ENCODE measurements around the gene THADA.
A peak's percentile ranks its signal among the peaks of the same experiment; 100 is the strongest.
"Not testable (repeated sequence)": the region's sequence is repeated elsewhere in the genome, so short reads cannot be mapped to it uniquely, and the experiment has no call there.

Gene THADA

DNA sequence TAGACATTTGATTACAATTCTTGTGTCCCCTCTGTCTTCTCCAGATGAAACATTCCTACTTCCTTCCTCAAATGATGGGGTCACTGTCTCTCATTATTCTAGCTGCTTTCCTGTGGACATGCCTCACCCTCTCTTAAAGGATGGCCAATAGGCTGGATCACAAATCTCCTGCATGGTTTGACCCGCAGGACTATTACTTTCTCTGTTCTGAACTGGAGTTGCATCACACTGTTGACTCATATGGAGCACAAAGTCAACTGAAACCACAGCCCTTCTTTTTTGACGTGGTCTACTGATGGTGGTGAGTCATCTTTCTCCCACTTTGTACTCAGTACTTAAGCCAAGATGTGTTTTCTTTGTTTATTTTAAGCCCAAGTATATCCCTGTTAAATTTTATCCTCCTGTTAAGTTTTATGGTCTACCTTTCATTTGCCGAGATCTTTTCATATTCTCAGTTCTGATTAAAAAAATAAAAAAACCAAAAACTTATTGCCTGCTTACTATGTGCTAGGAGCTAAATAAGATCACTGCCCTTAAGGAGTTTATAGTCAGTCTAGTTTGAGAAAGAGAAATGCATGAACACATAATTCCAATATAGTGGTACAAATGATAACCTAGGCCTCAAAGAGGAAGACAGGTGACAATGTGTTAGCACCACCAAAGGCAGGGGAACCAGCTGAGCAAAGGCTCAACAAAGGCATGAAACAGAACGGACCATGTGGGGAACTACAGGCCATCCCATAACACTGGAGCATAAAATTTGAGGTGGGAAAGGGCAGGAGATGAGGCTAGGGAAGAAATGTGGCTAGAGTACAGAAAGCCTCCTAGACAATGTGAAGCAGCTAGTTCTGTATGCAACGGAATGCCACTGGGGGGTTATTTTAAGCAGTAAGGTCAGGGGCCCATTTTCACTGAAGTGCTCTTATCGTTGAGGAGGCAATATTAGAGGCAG lies 301.8 kb downstream of the THADA start:
- peak in 1 of 2 donors; percentile 93 for DNase-seq

DNA sequence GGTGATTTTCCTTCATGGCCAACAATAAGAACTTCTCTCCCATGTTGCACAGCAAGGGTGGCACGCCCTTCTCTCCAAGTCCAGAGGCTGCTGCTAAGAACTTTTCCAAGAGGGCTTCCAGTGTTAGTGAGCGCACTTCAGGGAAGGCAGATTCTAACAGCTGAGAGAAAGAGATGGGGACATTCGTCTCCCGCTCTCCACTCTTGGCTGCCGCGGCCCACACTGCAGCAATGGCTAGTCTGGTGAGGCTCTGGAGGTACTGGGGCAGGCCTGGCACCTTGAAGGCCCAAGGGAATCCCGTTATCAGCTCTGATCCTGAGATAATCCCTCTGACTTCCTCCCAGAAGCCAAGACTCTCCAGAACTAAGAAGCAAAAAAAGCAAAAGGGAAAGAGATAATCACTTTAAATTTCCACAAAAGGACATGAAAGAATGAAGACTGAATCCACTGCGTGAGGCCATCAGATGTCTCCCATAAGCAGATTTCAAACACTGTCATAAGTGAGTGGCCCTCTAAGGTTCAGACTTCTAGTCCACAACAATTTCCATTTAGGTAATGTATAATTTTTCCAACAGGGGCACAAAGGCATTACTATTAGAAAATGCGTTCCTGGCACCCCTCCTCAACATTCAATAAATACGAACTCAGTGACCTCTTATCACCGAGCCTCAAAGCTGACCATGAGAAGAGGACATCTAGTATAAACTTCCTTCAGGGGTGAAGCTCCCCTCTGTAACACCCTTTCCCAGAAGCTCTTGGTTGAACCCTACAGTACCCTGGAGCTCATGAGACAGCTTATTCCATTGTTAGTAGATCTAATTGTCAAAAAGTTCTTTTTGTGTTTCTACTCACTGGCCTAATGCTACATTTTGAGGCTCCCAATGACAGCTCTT lies 302.7 kb downstream of the THADA start:
- no peak for DNase-seq

DNA sequence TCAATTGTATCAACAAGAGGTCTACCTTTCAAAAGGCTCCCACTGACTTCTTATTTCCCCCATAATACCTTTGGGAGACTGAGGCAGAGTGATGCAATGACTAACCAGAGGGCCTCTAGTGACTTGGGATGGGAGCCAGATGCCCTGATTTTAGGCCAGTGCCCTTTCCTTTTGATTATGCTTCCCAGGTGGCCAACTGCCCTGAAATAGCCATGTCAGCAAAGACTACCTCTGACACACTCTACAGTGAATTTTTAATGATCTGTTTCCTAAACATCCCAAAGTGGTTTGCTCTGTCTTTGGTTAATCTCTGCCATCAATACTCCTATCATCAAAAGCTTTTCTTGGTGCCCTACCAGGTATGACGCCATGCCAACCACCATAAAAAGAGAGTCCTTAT lies 303.5 kb downstream of the THADA start:
- no peak for DNase-seq

DNA sequence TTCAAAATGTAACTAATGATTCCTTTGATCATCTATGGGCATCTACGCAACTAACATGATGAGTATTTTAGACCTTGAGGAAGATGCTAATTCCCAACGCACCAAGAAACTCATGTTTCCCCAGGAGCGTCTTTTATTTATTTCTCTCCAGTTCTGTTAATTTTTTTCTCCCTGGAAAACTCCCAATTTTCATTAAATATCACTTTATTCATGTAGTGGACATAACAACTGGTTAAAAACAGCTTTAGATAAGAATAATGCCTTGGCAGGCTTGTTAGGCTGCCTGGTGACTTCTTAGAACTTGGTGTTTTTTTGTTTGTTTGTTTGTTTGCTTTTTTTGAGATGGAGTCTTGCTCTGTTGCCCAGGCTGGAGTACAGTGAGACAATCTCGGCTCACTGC lies 306.5 kb downstream of the THADA start:
- no peak for DNase-seq

DNA sequence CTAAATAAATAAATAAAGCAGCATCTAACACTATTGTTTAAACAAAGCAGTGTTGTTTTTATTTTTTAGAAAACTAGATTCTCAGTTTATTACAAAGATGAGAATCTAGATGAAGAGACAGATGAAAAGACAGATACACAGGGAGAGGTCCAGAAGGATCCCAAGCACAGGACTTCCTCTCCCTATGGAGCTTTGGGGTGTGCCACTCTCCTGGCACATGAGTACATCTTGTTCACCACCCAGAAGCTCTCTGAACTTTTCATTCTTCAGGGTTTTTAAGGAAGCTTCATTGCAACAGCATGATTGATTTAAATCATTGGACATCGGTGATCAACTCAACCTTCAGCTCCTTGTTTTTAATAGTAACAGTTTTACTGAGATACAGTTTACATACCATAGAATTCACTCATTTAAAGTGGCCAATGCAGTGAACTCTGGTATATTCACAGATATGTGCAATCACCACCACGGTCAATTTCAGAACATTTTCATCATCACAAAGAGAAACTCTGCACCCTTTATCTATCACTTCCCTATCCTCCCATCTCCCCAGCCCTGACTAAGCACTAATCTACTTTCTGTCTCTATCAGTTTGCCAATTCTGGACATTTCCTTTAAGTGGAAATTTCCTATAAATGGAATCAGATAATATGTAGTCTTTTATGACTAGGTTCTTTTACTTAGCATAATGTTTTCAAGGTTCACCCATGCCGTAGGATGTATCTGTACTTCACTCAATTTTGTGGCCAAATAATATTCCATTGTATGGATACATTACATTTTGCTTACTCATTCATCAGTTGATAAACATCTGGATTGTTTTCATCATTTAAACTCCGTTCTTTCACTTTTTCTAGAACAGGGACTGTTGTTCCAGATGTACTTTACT lies 307.2 kb downstream of the THADA start:
- DNase-seq: no peak

DNA sequence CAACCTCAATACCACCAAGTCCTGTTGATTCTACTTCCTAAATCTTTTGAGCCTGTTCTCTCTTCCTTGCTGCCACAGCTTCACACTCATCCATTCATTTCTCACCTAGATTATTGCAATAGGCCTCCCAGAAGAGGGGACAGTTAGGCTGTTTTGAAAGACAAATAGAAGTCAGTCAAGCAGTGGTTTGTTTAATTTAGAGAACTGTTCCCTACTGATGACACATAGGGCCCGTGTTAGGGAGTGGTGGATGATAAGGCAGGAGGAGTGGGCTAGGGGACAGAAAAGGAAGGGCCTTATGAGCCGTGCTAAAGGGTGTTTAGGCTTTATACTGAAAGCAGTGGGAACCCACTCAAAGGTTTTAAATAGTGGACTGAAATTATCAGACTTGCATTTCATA lies 309.9 kb downstream of the THADA start:
- DNase-seq: no peak

DNA sequence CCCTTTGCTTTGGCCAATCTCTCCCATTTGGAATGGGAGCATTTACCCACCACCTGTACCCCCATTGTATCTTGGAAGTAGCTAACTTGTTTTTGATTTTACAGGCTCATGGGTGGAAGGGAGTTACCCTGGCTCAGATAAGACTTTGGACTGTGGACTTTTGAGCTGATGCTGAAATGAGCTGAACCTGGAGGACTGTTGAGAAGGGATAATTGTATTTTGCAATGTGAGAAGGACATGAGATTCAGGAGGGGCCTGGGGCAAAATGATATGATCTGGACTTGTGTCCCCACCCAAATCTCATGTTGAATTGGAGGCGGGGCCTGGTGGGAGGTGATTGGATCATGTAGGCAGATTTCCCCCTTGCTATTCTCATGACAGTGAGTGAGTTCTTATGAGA lies 310.9 kb downstream of the THADA start:
- no peak for DNase-seq

DNA sequence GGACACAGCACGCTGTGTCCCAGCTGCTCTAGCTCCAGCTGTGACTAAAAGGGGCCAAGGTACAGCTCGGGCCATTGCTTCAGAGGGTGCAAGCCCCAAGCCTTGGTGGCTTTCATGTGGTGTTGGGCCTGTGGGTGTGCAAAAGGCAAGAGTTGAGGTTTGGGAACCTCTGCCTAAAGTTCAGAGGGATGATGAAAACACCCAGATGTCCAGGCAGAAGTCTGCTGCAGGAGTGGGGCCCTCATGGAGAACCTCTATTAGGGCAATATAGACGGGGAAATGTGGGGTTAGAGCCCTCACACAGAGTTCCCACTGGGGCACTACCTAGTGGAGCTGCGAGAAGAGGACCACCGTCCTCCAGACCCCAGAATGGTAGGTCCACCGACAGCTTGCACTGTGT lies 311.5 kb downstream of the THADA start:
- not testable (repeated sequence) for DNase-seq

DNA sequence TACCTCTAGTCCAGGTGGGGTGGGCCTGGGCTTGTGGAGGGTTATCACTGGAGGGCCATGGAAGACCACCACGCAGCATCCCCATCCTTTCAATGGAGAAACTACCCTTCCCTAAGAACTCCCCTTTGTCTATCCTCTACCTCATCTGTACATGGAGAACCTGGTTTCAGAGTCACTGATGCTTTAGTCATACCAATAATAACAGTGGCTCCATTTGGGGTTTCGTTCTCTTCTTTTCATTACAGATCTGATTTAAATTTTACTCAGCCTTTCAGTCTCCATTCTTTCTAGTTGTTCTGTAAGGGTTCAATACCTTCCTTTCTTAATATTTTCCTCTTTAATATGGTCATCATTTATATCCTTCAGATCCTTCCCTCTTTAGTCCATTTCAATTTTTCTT lies 314.8 kb downstream of the THADA start:
- DNase-seq: no peak

DNA sequence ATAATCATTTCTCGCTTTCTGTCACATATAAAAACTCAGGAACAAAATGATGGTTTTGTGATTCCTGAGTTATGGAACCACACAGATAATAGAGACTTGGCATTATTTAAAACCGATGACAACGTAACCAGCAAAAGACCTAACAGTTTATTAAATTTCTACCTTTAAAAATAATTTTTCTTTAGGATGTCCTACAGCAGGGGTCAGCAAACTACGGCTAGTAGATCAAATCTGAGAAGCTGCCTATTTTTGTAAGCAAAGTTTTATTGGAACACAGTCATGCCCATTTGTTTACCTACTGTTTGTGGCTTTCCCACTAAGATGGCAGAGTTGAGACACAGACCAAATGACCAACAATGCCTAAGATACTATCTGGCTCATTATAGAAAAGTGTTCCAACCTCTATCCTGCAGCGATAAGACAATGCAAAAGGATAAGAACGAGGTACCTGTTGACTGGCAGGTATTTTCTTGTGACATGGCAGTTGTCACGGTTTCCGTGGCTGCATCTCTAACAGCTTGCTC lies 316.5 kb downstream of the THADA start:
- no peak for DNase-seq

DNA sequence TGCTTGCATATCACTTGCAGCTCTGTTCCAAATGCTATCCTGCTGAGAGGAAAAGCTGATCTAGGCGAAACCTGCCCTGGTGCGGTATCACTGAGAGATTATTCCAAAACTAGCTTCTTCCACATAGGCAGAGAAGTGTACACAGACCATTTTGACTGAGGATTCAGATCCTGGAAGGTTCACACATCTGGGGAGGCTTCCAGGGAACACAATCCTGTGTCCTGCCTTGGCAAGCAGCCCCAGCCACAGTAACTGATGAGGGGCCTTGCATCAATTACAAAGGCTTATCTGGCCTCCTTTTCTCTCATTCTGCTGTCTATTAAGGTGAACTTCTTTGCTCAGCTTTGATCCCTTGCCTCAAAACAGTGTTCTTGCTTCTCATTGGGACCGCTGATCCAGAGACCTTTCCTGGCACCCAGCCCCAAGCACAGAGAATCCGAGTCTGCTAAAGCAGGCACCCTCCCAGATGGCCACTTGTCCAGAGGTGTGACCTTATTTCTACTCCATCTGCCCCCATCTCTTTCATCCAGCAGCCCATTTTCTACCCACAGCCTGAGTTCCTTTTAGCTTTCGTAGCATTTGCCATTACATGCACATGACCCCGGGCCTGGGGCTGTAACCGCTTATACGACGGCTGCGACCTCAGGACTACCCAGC lies 317.1 kb downstream of the THADA start:
- no peak for DNase-seq

DNA sequence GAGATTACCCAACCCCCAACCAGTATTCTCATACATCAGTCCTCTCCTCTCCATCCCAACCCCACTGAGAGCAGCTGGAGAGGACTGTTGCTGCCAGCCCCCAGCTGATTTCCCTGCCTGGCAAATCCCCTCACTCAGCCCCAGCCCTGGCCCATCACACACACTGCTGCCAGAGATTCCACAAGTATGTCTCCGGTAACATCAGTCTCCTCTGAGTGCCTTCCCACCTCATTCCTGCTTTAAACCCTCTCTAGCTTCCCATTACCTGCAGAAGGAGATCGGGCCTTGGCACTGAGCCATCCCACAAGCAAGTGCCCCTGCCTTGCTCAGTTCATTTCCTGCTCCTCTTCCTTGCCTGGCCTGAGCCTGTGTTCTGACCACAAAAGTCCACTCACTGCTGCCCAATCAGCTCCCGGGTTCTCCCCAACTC lies 318.9 kb downstream of the THADA start:
- no peak for DNase-seq

DNA sequence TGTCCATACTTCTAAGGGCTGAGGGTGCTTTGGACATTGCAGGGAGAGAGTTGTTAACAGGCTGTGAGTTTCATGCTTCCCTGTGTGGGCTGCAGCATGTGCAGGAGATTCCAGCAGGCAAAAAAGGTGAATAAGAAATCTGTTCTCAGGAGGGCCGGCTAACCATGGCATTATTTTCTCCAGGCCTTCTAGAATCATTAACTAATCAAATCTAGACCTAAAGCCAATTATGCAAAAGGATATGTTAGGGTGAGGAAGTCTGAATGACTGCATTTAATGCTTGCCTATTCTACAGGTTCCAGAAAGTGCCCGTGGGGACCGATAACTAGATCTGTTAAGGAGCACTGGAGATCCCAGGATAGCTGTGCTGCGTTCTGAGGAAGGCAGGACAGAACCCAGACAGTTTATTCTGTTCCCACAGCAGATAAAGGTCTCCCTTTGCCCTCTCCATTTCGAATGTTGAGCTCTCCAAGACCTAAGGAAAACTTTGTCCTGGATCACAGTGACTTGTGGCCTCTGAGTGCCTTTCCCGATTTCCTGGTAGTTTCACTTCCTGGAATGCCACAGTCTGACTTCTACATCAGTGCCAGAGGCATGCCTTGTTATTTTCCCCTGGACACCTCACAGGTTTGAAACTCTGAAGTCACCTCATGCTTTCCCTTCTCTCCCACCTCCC lies 319.4 kb downstream of the THADA start:
- DNase-seq: no peak

DNA sequence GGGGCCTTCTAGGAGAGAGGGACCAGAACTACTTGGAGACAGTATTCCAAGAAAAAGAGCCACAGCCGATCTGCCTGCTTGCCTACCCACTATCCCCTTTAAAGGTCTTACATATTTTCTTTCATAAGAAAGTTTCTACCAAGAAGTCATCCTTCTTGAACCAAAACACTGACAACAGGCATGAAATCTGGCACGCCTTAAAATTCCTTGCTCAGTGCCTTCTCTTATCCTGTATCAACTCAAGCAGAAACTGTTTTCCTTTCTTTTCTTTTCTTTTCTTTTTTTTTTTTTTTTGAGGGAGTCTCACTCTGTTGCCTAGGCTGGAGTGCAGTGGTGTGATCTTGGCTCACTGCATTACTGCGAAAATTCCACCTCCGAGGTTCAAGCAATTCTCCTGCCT lies 321.1 kb downstream of the THADA start:
- no peak for DNase-seq

DNA sequence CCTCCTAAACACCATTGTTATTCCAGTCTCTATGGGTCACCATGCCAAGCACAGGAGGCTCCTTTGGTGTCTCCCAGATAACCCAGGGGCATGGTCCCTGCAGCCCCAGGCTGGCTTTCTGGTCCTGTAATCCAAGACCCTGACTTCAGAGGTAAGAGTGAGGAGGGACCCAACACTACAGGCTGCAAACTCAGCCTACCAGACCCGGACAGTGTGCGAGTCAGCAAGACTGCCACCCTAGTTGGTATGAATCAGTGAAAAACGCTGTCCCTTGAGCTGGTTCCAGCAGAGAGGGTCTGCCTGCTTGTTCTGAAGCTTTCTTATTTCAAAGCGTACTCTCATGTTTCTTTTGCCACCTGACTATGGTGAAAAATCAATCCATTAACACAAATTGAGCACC lies 321.8 kb downstream of the THADA start:
- no peak for DNase-seq

DNA sequence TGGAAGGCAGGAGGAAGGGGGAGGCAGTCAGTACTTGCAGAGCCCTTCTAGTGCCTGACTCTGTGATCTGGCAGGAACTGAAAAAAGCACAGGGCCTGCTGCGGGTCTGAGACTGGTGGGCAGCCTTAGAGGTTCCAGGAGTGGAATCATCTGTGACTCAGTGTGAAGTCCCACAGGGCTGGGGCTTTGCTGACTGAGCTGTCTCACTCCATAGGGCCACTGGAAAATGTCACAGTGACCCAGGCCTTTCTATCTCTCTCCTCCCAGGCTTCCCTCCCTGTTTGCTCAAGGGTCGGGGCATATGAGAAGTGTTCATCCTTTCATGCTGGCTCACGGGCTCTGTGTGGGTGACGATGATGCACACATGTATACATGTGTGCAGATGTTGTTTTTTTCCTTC lies 322.3 kb downstream of the THADA start:
- DNase-seq: no peak

DNA sequence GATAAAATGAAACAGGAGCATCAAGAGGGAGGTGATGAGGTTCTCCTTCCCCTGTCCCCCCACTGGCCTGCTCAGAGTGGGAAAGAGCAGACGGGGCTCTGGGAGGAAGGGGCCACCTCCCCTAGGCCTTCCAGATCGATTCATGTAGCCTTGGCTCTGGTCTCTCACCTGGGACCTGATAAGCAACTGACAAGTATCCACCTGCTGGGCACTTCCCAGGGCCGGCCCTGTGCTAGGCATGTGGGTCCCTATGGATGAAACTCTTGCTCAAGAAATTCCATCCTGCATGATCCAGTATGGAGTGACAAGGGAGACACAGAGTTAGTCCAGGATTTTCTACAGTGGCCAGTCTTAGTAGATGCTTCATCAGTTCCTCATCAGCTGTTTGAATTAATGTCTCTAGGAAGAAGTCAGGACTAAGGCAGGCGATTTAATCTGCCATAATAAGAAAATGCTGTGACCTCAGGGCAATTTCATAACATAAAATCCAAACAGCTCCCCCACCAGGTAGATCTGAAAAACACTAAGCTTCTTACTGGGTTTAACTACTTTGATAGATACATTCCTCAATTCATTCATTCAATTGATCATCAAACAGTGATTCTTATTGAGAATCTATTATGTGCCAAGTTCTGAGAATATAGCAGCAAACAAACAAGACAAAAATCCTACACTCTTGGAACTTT lies 324.8 kb downstream of the THADA start:
- DNase-seq: no peak

DNA sequence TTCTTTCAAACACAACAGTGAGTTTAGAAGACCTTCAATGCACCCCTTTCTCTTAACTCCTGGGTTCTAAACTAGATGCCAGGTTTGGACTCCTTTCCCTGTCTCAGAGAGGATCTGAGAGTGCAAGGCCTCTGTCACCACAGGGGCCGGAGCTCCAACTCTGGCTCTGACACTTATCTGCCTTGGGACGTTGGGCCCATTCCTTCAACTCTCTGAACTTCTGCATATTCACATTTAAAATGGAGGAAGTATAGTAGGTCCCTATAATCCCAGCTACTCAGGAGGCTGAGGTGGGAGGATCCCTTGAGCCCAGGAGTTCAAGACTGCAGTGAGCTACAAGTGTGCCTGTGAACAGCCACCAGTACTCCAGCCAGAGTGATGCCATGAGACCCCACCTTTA lies 325.4 kb downstream of the THADA start:
- DNase-seq: no peak

DNA sequence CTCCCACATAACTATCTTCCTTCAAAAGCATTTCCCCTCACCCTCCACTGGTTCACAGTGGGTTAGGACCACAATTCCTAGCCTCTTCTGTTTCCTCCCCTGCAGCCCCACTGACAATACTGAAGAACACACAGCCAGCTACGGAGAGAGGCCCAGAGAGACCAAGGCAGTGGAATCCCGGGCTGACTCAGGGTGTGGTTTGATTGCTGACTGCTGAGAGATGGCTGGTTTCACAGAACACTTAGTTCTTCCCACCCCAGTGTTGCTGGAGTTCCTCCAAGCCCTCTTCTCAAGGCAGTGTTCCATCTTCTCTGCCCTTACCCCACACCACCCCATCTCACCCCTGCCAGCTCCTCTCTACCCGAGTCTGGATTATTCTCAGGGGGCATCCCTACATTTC lies 326.1 kb downstream of the THADA start:
- DNase-seq: no peak

DNA sequence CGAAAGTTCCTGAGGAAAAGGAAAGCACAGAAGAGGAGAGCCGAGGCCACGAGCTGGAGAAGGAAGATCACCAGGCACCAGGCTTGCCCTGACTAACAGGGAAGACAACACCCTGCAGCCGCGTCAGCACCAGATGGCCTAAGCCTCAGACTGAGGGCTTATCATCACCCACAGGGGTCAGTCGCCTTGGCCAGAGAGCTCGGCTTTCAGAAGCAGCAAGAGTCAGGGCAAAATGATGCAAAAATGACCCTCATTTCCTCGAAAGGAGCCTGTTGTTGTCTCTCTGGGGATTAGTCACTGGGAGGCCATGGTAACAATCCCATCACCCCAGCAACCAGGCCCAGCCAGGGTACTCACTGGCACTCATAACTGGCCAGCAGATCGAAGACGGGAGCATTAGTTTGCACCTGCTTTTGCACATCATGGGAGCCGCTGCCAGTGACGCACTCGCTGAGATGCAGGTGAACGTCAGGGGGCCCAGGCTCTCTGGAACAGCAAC lies 326.7 kb downstream of the THADA start:
- DNase-seq: no peak
